HG02973 (cell line): Measurements from ENCODE around the gene C5.

ENCODE experiments used
- ATAC-seq: cut with Tn5 transposase; IDR thresholded peaks from one replicate; pipeline ENCODE4 v1.9.1; 2021; ENCODE audit warnings: moderate library complexity; ENCODE audit not compliant: unreplicated experiment

Gene C5

DNA sequence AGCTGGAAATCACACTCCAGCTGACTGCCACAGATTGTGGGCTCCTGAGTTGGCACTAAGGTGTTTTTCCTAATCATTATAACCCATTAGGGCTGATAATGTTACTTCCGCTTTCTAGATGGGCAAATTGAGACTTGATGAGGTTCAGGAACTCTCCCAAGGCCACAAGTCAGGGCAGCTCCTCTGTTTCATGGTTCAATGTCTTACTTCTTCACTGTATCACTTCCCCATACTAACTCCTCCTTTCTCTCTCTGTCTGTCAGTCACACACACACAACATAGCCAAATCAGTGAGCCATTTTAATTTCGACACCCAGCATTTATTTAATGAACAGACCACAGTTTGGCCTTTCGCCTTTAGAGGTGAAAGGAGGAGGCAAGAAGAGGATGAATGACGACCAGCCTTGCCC is 105.6 kb downstream of the C5 start:
- peak; percentile 90 for ATAC-seq

DNA sequence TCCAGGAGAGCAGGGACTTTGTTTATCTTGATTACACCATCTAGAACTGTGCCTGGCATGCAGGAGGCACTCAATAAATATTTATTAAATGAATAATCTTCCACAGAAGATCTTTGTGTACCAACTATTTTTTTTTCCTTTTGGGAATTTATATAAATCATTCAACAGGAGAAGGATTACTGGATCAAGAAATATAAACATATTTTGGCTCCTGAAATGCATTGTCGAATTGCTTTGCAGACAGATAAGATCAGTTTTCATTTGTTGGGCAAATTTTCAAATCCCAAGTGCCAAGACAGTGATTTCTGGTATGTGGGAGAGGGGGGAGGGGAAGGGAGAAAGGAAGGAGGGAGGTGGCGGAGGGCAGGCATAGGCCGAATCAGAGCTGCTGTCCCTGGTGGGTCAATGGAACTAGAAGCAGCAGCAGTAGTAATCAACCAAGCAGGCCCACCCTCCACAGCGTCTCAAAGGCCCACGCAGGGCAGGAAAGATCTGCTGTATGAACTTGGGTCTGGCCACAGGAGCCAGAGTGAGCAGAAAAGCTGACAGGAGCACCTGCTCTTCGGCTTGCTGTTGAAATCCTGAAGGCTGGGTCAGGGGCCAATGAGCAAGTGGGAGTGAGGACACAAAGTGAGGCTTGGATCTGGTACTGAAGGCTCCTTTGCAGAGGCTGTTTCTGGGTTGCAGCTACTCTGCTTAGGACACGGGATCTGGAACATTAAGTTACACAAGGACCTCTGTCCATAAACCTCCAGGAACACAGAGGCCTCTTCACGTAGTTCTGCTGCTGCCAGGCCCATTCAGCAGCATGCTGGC is 107.7 kb downstream of the C5 start:
- no peak for ATAC-seq

DNA sequence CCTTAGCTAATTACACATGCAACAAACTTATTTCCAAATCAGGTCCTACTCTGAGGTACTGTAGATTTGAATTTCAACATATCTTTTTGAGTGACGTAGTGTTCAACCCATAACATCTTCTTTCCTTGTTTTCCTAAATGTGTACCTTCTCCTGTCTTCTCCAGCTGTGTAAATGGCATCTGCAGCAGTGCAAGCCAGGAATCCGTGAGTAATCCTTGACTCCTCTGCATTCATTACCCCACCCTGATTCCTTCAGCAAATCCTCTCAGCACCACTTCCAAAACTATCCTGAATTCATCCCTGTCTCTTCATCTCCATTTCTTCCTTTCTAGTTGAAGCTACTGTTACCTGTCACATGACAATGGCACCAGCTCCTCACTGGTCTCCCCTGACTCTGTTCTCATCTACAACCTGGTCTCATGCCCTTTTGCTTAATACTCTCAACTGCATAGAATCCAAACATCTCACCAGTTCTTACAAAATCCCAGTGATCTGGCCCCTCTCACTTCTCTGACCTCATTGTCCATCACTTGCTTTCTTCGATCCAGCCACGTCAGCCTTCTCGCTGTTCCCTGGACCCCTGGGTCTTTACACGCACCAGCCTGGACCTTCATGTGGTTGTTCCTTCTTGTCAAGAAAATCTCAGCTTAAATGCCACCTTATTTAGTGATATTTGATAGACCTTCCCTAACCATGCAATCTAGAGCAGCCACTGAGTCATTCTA is 108.9 kb downstream of the C5 start:
- ATAC-seq, result no peak

DNA sequence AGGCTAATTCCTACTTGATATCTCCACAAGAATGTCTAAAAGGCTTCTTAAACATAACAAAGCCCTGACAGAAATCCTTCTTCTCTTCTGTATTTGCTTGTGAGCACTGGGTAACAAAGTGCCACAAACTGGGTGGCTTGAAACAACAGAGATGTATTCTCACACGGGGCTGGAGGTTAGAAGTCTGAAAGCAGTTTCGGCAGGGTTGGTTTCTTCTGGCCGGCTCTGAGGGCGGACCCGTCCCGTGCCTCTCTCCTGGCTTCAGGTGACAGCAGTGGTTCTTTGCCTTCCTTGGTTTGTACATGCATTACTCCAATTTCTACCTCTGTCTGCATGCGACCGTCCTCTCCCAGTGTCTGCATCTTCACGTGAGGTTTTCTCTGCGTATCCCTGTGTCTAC is 109.5 kb downstream of the C5 start:
- ATAC-seq, result no peak

DNA sequence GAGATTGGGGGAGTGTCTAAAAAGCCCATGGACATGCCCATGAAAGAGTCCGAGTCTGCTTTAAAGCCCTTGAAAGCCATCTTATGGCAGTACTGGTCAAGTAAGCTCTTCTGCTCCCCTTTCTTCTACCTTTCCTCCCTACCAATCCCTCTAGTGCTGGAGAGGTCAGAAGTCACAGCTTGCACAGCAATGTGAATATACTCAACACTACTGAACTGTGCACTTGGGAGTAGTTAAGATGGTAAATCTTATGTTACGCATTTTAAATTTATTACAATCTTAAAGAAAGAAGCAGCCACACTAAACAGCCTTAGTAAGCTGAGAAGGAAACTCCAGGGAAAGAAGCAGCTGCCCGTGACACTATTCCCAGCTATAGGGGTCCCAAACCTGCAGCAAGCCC is 111.2 kb downstream of the C5 start:
- ATAC-seq, result no peak

DNA sequence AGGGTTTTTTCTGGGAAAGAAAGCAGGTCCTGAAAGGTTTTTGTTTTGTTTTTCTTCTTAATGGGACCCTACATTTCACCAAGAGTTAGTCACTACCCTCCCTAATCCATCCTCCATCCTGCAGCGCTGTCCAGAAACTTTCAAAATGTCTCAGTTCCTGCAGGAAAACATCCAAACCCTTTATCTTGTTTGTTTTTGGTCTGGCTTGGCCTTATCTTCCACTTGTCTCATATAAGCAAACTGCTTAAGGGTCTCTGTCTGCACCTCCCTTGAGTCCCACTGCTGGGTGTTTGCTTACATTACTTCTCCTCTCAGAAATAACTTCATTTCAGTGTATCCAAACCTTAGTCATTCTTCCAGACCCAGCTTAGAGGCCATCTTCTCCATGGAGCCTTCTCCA is 112.5 kb downstream of the C5 start:
- no peak for ATAC-seq

DNA sequence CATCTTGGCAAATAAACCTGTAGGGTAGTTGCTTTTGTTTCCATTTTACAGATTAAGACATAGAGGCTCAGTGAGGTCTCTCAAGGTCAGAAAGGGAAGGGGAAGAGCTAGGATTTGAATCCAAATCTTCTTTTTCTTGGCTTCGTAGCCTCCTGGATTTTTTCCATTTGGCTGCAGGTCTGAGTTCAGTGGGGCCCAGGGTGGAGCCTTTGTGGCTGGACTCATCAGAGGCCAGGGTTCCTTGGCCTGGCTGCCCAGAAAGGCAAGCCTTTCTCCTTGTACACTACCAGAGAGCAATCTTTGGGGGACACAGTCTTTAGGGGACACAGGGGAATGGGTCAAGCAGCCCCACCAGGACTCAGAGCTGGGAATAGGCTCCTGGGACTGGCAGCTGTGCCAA is 112.9 kb downstream of the C5 start:
- no peak for ATAC-seq

DNA sequence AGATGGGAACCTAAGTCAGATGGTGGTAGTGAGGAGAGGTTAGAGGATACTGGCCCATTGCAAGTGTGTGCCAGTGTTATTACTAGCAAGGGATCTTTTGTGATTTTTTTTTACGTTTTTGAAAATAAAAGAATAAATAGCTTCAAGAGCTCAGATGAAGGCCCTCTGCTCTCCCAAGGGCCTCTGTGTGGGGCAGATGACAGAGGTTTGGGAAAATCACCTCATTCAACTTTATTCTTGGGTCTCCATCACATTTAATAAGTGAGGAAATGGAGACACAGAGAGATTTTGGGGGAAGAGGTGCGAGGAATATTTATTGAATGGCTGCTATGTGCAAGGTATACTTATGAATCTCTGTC is 113.3 kb downstream of the C5 start:
- ATAC-seq, result no peak

DNA sequence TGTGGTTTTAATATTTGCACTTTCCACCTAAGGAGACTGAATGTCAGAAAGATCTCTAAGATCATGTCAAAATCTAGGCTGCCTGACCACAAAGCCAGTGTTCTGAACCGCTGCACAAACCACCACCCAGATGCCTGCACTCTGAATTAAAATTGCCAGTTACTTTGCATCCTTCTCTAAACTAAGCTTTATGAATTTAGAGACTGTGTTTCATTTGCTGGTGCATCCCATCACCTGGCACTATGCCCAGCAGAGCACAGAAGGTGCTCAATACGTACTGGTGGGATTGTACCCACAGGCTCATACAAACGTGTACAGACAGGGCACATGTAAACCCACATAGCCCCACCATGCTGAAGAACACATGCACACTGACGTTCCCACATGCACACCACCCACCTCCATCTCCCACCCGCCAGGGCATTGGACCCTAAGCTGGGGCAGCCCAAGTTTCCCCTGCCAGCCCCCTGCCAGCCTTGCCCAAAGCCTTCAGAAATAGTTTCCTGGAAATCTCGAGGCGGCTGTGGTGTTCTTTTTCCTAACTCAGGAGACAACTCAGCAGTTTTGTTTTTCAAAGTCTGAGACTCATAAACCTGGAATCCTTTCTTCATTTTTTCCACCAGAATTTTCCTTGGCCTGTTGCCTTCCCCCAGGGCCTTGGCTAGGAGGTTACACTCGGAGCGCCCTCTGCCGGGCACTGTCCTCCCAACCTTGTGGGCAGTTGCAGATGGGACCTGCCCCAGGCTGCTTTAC is 113.9 kb downstream of the C5 start:
- ATAC-seq, result peak; percentile 39

DNA sequence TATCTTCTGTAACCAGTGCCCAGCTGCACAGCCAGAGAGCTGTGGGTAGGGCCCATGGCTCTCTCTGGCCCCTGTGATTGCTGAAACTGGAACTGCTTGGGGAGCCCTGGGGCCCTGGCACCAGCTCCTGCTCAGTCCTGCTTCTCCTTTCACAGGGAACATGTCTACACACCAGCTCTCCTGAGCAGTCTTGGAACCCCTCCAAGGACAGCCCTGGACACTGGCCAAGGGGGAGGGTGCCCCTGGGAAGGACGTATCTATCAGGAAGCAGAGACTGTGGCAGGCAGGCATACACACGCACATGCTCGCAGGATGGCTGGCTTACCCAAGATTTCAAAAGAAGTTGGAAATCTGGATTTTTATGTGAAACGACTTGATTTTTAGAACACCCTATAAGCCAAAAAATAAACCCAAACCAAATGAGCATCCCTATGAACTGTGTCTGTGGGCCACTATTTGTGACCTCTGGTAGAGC is 114.7 kb downstream of the C5 start:
- ATAC-seq, result no peak

DNA sequence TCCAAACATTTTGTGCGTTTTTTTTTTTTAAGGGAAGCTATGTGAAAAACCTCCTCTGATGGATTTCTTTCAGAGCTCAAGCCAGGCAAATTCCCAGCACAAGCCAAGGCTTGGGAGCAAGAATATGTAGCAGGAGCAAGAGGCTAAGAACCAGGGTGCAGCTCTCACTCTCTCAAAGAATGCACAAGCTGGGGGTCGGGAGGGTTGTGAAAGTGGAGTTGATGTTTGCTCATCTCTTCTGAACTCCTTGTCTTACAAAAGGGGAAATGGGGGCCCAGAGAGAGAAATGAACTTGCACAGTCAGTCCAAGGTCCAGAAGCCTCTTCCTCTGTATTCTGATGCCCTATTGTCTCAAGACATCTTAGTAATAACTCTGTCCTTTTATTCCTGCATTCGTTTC is 115.8 kb downstream of the C5 start:
- ATAC-seq, result no peak

DNA sequence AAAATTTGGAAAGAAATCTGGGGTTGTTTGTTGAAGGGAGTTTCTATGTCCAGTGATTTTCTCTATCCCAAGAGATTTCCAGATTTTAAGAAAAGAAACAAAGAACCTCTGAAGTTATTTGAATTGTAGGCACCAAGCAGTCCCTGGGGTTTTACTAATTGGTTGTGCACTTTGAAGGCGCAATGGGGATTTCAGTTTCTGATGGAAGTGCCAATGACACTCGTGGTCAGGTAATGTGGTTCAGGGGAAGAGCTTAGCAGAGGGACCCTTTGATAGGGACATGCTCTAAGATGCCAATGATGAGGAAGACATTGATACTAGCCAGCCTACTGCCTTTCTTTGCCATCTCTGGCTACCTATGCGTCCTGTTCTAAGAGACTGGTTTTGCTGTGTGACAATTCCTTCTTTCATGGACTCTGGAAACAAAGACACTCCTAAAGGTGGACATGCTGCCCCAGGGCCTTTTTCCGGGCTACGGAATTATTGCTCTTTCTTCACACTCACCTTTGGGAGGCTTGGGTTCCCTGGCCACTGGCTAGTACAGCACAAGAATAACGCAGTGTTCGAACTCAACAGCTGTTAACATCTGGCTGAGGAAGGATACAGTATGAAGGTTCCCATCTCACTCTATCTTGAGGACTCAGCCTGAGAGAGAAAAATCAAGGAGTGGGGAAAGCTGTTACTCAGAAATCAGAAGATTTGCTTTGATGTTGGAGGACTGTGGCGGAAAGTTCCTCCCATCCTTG is 116.6 kb downstream of the C5 start:
- no peak for ATAC-seq

DNA sequence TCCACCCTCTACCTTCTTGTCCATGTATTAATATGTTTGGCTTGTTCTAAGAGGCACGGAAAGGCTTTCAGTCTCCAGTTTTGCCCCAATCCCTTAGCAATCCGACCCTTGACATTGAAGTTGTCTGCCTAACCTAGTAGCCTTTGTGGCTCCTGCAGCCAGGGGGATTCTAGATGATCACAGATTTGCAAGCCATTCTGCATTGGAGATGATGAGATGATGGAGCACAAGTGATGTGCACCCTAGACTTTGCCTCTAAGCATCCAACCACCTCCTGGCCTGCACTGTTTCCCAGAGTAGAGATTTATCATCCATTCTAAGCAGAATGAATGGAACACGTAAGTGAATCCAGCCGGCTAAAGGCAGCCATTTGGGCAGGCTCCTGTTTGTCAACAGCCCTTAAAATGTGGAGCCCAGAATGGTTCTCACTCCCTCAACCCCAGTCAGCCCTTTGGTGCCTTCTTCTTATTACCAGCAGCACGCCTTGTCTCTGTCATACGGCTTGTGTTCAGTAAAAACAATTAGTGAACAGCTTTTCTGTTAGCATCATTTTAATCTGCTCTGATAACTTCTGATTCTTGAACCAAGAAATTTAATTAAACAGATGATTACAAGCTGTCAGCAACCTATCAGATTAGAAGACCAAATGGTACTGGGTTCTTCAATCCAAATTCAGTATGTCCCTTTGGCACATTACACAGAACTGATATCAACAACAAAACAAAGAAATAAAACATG is 117.8 kb downstream of the C5 start:
- no peak for ATAC-seq

DNA sequence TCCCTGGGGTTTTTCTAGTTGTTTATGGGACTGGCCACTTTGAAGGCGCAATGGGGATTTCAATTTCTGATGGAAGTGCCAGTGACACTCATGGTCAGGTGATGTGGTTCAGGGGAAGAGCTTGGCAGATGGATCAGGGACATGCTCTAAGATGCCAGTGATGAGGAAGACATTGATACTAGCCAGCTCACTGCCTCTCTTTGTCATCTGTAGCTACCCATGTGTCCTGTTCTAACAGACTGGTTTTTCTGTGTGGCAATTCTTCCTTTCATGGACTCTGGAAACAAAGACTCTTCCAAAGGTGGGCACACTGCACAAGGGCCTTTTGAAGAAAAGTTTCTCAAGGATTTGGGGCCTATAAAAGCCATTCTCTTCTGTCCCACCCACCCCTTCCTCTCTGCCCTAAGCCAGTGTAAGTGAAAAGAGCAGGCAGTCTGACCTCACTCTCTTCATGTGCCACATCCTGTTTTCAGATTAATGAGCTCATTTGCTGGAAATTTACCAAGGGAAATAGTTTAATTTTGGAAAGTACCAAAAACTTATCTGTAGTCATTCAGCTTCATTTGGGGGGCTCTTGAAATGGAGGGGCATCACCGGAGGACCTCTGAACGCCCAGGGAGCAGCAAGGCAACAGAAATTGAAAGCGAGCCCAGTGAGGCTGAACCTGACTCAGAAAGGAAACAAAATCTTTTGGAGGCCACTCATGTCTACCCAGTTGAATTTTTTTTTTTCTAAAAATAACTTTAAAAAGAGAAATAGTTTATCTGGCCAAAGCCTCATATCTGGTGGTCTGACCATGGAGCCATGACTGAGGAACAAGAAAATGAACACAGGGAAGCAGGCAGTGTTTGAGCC is 118.6 kb downstream of the C5 start:
- peak; percentile 55 for ATAC-seq

DNA sequence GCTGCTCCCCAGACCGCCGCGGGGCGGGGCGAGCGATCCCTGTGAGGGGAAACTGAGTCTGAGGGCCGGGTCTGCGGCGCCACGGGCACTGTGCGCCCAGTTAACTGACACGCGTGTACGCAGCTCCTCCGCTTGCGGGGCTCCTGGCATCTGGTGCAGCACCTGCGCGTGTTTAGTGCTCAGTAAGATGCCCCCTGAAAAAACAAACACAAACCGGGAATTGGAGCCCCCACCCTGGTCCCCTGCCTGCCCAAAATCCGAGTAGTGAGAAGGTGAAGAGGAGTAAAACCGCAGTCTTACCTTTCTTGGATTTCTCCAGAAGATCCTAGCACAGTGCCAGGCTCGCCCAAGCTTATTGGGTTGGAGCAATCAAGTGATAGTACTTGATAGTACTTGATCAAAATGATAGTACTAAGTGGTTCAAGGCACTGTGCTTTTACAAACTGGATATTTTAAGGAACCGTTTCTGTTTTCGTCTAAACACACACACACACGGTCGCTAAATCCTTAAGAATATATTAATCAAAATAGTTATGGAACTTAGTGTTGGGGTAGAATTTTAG is 120.8 kb downstream of the C5 start:
- ATAC-seq, result no peak

DNA sequence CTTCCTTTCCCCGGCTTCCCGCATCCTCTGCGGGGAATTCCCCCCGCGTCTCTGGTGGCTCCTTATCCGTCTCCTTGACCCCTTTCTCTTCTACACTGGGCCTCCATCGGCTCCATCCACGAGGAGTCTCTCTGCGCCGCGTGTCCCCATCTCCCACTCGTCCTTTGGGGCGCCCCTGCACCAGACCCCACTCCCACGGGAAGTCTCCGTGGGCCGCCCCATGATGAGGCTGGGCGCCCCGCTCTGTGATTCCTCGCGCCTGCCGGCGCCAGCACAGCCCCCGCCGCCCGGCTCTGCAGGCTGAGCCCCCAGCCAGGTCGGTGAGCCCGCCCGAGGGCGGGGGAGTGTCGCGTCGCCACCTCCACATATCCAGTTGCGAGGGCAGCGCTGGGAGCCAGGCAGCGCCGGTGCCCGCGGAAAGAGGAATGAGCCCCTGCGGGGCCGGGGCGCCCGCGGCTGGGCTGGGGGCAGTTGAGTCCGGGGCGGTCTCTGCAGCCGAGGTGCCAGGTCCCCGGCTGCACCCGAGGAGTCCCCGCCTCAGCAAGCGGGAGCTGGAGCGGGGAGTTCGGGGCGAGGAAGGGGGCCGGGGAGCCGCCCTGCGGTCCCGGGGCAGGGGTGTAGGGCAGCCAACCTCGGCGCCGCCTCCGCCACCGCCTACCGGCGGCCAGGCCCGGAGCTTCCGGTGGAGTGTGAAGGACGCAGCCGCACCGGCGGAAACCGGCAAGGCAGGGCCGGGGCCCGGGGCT is 121.4 kb downstream of the C5 start:
- peak; percentile 25 for ATAC-seq

DNA sequence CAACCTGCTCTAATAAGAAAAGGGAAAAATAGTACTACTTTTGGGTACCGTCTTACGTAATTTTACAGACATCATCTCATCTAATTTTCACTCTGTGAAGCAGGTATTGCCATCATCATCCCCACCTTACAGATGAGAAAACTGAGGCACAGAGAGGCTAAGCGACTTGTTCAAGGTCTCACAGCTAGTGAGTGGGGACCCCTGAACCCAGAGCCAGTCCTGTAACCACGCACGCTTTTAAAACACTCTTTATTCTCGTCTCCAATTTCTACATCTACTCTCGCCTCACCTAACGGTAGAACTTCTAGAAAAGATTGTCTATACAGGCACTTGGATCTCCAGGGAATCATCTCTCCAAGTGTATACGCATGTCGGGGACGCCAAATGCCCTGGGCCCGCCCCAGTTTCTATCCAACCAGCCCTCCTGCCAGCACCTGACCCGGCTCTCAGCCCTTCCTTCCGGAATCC is 122.0 kb downstream of the C5 start:
- ATAC-seq, result no peak

DNA sequence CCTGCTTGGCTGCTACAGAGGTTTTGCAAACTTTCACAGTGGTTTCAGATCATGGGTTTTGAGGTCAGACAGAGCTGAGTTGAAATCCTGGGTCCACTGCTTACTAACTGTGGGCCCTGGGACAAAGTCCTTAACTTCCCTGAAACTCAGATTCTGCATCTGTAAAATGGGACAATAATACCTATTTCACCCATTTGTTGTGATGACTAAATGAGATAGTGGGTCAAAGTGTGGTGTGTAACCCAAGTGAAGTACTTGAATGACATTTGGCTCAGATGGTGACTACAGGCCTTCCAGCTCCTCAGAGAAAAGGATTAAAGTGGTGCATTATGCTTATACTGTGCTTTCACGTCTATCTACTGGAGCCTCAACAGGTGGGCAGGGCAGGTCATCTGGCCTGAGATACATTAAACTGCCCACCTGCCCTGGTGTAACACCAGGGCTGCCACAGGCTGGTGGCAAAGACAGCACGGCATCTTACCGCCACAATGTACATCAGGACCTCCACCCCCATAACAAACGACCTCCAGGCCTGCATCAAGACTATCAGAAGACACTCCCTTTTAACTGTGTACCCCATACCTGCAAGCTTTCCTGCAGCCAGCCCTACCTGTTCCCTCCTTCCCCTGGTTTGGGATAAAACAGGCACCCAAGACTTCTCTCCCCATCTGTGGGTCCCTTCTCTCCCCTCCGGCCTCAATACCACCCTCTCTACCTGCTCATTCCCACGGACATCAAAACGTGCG is 122.6 kb downstream of the C5 start:
- no peak for ATAC-seq
